DMS53 (cell line): ENCODE measurements around the gene P3H4.
A peak's percentile ranks its signal among the peaks of the same experiment; 100 is the strongest.

ENCODE experiments used
- DNase-seq: peaks from one replicate; lab custom pipeline; 2025; lab: John Stamatoyannopoulos, UW

P3H4 gene

DNA sequence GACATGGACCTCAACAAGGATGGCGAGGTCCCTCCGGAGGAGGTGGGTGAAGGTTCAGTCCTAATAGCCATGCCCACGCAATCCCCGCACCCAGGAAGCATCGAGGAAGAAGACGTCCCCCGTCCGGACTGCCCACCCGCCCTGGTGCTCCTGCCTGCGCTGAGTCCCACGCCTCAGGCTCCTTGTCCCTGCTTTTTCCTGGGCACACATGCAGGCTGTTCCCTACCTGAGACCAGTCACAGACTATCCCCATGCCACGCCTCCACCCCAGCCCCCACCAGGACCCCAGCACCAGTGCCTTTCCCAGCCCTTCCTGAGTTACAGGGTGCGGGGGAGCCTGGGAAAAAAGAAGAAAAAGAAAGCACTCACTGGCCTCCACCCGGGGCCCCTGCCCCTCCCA, 10.0 kb upstream of the P3H4 start:
- DNase-seq: no peak

DNA sequence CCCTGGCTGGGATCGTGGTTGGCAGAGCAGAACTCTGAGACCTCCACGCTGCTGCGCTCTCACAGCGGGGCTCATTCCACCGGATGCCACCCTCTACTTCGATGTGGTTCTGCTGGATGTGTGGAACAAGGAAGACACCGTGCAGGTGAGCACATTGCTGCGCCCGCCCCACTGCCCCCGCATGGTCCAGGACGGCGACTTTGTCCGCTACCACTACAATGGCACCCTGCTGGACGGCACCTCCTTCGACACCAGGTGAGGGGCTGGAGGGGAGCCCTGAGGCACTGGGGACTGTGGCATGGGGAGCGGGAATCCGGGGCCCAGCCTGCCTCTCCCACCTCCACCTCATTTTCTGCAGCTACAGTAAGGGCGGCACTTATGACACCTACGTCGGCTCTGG, 6.3 kb upstream of the P3H4 start:
- no peak for DNase-seq

DNA sequence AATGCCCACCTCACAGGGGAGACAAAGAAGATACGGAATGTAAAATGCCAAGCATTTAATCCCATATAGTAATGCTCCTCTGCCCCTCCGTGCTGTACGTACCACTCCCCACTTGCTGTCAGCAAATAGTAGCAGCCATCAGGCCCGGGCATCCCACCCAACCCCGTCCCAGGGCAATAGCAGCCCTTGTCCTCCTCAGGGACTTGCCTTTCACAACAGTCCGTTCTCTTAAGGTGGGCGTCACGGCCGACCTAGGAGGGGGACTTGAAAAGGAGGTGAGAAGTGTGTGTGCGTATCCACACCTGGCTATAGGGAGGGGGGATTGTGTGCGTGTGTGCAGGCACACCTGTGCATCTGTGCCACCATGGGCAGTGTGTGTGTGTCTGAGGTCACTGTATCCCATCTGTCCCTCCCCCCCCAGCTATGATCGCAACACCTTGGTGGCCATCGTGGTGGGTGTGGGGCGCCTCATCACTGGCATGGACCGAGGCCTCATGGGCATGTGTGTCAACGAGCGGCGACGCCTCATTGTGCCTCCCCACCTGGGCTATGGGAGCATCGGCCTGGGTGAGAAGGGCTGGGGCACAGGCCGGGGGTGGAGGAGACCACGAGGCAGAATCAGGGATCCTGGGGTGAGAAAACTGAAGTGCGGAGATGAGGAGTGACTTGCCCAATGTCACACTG, 5.0 kb upstream of the P3H4 start:
- DNase-seq: no peak

DNA sequence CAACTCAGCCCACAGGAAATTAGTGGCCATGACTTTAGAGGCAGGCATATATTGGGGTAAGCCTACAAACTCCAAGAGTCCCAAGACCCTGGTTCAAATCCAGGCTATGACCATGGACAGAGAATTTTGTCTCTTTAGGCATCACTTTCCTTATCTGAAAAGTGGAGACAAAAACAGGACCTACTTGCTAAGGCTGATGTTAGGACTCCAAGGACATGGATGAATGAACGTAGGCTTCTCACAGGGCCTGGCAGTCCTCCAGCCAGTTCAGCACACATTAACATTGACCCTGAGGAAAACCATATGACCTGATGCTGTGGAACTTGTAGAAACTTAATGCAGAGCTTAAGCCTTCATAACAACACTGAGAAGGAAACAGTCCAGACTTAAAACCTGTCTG, 2.4 kb upstream of the P3H4 start:
- no peak for DNase-seq

DNA sequence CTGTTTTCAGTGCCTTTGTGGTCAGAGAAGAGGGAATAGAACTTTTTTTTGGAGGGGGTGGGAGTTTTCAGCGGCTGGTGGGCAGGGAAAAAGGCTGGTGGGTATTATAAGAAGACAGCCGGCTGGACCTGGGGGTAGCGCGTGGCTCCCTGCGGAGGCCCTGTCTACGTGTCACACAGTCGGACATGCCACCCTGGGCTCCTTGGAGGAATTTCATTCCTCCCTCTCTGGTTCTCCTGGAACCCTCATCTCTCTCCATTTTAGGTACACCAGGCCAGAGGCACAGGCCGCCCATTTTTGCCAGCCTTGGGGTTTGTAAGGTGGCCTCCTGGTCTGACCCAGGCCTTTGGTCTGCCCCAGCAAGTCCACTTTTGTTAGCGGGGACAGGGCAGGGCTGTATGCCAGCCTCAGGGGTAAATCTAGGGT, 2.0 kb upstream of the P3H4 start:
- no peak for DNase-seq

DNA sequence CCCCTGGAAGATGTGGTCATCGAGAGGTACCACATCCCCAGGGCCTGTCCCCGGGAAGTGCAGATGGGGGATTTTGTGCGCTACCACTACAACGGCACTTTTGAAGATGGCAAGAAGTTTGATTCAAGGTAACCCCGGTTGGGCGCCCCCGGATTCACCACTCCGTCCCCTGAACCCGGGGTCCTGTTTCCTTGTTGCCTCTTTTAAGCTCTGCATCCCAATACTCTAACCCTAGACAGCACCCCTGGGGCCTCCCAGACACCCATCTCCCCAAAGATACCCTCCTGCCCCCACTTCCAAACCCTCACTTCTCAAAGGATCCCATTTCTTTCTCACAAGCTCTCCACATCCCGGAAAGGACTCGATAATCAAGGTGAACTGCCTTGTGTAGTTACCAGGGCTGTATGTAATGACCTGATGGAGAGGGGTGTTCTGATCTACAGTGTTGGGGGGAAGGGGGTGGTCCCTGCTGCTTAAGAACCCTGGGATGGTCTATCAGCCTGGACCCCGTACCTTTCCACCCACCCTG, 1.5 kb upstream of the P3H4 start:
- no peak for DNase-seq

DNA sequence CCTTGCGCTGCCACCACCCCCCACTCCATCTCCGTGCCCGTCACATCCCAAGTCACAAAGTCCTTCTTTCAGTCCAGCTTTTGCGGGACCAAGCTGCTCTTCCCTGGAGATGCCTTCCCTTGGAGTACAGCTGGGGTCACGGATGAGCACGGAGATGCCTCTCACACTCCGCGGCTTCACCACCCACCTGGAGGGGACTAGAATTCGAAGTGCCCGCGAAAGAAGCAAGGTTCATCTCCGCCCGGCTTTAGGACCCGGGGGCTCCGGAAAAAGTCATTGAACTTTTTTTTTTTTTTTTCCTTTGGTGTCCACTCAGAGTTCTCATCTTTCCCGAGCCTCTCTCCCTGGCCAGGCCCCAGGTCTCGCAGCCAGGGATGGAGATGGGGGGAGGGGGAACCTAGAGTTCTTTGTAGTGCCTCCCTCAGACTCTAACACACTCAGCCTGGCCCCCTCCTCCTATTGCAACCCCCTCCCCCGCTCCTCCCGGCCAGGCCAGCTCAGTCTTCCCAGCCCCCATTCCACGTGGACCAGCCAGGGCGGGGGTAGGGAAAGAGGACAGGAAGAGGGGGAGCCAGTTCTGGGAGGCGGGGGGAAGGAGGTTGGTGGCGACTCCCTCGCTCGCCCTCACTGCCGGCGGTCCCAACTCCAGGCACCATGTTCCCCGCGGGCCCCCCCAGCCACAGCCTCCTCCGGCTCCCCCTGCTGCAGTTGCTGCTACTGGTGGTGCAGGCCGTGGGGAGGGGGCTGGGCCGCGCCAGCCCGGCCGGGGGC, 817 bp upstream of the P3H4 start, which contains the start of gene FKBP10:
FKBP10 (plus strand) TSS at position 624 of the 771 bp plus-strand sequence; CDS start at position 655, 31 bp downstream.
- peak; percentile 90 for DNase-seq

DNA sequence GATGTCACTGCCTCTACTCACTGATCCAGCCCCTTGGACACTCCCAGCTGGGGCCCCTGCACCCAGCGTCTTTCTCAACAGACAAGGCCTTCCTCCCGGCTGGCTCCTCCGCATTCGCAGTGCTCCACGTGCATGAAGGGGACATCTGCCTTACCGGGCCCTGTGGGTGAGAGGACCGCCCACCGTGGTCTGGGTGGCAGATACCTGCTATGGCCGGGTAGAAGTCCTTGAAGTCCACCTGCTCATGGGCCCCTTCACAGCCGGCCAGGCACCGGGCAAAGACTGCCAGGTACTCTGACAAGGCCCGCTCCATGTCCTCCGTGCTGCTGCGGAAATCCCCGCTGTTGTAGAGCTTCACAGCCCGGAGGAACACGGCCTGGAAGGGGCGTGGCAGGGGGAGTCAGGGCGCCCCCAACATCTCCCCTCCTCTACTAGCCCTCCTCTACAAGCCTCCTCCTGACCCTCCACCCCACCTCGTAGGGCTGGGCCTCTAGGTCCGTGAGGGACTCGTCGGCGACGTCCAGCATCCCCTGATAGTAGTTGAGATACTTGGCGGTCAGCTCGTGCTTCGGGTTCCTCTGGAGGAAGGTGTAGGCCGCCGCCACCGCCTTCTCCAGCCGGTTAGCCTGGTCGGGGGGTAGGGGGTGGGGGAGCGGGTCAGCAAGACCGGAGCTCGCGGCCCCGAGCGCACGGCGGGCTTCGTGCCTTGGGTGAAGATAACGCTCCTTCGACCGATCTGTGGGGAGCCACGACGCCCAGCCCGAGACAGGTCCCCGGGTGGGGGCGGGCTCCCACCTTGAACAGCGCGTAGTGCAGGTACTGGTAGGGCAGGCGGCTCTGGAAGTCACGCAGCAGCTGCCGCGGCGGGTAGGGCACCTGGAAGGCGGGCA, 845 bp downstream of the P3H4 start:
- DNase-seq: peak; percentile 64

DNA sequence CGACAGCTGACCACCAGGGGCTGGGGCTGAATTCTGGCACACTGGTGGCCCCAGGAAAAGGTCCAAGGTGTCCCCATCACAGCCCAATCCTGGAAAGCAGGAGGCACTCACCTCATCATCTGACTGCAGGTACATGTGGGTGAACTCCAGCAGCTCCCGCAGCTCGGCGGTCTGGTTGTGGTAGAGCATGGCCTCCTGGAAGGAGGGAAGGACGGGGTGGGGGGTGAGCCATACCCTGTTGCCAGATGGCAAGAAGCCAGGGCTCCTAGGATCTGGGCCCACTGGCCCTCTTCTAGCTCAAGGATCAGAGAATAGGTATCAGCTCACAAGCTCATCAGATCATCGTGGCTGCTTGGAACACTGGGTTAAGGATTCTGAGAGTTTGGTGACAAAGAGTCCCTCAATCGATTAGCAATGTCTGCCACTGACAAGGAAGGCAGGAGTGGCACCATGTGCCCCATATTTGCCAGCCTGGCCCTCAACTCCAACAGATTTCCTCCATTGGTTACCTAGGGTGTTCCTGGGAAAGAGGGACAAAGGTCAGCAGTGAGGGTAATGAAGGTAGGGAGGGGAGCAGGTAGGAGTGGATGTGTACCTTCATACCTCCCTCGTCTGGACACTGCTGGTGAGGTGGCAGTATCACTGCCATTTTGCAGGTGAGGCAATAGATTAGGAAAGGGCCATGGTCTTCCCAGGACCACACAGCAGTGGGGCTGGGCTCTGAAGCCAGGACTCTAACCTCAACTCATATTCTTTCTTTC, 4.9 kb downstream of the P3H4 start:
- no peak for DNase-seq

DNA sequence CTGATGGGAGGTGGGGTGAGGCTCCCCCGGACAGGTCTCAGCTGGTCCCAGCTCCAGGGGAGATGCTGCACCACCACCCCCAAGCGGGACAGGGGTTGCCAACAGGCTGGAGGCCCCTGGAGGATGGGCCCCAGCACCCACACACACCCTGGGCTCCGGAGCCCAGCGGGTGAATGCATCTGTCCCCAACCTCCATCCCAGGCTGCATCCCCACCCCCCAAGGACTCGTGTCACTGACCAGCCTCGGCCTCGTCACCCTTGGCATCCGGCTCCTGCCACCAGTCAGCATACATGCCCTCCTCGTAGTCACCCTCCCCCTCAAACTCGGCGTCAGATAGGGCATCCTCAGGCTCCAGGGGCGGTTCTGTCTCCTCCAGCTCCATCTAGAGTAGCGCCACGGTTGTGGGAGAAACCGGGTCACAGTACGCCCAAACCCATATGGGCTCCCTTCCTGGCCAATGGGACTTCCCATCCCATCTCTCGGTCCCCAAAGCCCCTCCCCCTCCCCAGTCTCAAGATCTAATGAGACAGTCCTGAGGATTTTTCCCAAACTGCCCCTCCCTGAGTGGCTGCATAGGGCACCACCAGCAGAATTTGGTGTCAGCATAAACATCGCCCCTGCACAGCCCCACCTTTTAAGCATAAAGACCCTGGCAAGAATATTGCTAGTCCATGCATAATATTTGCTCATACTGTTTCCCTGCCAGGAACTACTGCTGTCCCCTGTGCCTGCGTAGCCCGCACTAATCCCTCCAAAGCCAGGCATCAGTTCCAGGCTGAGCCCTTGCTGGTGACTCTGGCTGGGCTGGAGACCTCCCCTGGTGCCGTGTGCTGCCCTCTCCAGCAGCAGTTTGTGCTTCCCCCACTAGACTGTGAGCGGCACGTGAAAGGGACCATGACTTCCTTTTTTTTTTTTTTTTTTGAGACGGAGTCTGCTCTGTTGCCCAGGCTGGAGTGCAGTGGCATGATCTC, 8.4 kb downstream of the P3H4 start:
- DNase-seq: peak; percentile 37

DNA sequence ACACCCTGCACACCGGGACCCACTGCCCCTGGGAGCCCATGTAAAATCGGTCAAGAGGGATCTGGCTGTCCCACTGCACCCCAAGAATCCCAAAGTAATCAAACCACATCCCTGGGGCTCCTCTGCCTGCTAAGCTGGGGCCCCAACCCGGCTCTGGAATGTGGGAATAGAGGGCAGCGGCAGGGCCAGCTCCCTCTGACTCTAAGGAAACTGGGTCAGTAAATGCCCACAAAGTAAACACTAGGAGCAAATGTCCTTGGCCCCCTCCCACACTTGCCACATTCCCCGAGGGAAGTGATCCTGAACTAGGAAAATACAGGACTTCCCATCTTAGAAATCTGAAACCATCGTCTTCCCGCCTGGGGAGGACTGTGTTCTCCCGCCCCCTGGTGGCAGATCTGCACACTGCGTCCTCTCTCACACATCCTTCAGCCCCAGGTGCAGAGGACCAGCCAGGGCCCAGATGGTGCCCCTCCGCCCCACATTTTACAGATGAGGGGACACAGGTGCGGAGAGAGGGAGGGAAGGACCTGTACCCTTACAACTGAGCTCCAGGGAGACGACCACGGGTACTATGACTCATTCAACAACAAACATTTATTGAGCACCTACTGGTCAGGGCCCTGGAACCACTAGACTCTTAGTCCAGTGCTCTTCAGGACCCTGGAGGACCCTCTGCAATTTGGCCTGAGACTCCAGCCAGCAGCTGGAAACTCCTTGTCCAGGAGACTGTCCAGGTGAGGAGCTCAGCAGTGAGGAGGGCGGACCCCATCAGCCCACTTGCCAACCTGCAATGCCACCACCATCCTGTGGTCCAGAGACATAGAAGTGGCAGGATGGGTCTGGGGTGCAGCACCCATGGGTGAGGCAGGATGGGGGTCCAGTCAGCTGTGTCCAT, 10.1 kb downstream of the P3H4 start:
- peak; percentile 87 for DNase-seq

DNA sequence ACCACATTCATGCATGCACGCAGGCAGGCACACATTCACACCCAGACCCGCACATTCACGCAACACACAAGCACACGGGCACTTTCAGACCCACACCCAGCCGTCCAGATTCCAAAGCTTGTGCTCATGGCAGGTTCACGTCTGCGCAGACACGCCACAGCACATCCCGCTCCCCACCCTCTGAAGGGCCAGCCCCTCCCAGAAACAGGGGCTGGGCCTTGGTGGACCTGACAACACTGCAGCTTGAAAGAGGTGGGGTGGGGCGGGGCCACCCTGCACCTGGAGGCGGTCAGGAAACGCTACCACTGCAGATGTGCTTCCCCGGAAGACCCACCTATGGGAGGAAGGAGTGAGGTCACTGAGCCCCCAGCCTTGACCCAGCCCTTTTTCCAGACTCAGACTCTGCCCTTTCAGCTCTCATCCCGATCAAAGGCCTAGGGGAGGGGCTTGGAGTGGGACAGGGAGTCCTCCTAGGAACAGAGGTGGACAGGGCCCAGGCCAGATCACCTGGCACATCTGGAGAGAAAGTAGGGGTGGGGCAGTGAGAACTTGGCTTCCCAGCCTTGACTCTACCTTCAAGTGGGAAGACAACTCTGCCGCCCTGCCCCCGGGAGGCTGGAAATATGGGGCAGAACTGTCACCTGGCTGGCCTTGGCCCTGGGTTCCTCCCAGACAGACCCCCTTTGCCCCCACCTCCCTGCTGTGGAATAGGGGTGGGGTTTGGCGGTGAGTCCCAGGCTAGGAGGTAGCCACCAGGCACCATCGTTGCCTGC, 11.0 kb downstream of the P3H4 start:
- peak; percentile 95 for DNase-seq

DNA sequence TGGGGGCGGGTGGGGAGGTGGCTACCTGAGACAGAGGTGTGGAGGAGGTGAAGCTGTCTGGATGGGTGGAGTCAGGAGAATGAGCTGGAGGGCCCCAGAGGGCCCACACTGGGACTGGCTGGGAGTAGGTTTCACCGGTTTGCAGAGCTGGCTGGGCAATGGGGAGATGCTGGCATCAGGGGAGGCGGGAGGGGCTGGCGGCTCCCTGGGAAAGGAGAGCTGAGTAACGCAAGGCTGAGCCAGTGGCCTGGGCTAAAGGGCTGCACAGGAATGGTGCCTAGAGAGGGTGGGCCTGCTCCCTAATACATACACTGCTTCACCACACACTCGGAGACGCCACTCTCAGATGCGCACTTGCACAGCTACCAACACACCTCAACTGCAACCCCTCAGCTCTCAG, 12.4 kb downstream of the P3H4 start:
- no peak for DNase-seq

DNA sequence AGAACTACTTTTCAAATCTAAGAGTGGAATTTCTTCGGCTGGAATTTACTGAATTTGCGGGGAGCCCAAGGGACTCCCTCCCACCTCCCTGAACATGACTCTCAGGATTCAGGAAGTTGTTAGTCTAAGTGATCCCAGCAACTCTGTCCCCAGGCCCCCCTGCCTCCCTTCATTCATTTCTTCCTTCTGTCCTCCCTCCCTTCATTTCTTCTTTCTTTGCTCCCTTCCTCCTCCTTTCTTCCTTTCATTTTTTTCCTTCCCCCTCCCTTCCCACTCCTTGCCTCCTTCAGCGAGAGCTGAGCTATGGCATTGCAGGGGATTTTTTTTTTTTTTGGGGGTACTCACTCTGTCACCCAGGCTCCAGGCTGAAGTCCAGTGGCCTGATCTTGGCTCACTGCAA, 14.4 kb downstream of the P3H4 start:
- no peak for DNase-seq

DNA sequence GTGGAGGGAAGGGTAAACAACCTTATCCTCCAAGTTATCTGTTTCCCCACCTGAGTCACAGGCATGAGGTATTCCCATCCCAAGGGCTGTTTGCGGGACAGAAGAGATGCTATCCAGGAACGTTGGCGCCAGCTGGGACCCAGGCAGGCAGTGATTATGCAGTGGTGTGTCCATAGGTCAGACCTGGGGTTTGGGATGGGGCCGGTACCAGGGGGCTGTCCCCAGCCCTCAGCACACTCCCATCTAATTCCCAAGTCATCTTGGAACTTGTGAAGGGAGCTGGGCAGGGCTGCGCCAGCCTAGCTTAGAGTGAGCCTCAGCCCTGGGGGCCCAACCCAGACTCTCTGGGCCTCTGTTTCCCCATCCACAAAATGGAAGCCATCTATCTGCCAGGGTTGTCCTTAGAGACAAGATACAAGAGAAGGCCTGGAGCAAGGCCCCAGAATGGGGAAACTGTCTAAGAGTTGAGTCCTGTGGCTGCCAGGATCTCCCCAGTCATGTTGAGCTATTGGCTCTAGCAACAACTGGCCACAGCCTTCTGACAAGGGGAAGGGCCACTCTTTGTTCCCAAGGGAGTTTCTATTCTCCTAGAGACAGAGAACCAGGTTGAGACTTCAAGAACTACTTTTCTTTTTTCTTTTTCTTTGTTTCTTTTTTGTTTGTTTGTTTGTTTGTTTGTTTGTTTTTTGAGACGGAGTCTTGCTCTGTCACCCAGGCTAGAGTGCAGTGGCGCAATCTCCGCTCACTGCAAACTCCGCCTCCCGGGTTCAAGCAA, 15.4 kb downstream of the P3H4 start:
- DNase-seq: no peak

DNA sequence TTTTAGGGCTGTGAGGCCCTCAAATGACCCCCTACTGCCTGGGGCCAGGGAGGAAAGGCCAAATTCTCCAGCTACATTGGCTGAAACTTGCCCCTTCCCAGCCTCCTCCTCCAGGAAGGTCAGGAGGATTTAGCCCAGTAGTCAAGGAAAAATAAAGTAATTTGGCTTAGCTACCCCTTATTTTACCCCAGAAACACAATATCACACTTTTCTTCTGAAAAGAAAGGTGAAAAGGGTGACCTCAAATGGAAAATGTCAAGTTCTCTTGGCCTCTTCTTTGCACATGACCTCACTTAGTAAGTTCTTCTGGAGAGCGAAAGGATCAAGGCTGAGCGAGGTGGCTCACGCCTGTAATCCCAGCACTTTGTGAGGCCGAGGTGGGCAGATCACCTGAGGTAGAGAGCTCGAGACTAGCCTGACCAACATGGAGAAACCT, 17.2 kb downstream of the P3H4 start:
- DNase-seq: no peak

DNA sequence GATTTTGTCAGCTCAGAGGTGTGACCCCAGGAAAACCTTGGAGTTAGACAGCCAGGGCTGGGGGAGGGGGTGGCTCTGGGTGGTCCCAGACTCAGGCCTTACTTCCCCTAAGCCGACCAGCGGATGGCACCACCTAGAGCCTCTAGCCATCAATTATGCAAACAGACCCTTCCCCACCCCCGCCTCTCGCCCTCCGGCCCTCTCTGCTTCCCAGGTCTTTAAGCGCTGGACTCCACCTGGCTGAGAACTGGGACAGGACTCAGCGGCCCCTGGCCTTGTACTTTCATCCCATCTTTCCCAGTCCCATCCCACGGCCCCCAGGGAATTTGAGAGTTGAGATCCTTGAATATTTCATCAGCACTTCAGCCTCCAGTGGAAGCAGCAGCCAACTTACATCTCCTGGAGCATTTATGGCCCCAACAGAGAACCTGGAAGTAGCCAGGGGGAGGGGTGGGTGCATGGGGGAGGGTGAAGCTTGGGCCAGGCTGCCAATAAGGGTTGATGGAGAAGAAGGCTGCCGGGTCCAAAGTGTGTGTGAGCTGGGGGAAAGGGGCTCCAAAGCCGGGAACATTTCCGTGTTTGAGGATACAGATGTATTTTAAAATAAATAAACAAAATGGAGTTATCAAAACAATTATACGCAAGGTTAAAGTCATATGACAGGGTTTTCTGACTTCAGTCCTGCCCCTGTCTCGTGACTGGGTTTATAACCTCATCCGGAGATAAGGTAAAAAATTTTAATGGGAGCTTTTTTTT, 17.8 kb downstream of the P3H4 start:
- DNase-seq: no peak
